GM21619 (cell line): ENCODE results near the gene KIF5A.

Experiments
- ATAC-seq: cut with Tn5 transposase; IDR thresholded peaks from one replicate; pipeline ENCODE4 v1.9.1; 2021; ENCODE audit not compliant: unreplicated experiment

The KIF5A gene

DNA sequence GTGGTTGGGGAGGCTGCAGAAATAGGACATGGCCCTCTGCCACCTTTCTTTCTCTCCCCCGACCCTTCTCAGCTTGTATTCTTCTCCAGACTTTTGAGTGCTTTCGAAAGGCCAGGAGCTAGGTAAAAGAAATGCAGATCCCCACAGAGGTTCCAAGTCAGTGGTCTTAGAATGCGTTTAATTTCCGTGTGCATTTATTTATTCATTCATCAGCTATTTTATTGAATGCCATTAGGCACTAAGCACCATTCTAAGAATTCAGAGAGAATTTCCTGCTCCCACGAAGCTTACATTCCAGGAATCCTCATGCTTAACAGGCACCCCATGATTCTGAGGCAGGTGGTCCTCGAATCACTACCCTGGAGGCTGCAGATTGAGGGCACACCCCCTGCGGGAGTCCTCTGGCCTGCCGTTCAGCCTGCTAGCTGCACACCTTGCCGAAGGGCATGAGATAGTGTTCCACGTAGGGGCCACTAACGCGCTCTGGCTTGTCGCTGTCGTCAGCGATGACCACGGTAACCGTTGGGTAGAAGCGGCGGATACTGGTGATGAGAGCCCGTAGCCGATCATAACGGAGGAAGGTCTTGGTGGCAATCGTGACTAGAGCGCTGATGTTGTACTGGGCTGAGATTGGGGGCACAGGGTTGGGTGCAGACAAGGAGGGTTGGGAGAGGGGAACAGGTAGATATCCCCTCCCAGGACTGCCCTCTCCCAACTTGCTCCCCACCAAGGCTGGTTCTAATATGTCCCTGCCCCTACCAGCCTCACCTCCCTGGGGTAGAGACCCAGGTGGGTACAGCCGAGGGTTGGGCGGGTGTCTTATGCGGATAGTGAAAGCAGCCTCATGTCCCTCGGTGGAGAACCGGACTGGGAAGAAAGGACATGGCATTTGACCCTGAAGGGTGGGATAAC, 78.7 kb downstream of the KIF5A start:
- no peak for ATAC-seq

DNA sequence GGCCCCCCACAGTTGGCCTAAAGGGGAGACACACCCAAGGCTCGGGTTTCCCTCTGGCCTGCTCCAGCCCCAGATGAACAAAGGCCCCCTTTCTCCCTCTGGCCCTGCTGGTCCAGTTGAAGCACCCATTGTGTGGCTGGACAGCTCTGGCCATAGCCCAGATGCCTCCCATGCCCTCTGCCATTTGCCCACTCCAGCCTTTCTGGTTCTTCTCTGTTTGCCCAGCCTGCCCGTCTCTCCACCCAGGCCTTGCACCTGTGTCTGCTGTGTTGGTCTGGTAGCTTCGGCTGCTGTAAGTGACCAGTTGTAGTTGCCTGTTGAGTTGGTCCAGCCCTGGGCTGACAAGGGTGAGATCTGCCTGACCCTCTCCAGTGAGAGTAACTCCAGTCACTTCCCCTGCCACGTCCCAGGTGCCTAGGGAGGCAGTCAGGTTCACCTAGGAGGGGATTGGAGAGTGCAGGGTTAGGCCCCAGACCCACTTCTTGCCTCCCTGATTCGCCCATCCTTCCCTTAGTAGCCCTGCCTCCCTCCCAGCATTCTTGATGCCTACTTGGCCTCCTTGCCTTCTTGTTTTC, 80.1 kb downstream of the KIF5A start:
- ATAC-seq, result no peak

DNA sequence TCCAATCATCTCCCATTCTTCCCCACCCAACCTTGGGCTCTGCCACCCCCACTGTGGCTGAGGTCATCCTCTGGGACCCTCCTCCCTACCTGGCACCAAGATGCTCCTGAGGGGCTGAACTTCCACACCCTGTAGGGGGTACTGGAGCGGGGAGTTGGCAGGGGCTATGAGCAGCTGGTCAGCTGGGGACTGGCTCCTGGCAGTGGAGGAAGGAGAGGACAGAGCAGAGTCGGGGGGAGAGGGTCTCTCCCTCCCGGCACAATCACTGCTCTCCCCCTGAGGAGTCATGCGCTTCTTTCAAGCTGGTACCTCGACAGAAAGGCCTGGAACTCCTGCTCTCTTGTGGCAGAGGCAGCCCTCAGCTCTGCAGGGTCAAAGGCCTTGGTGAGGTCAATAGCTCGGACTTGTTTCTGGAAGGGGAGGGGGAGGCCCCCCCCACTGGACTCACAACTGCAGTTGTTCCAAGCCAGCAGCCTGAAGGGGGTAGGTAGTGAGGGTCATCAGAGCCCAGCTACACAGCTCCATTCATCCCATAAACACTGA, 81.1 kb downstream of the KIF5A start:
- no peak for ATAC-seq

DNA sequence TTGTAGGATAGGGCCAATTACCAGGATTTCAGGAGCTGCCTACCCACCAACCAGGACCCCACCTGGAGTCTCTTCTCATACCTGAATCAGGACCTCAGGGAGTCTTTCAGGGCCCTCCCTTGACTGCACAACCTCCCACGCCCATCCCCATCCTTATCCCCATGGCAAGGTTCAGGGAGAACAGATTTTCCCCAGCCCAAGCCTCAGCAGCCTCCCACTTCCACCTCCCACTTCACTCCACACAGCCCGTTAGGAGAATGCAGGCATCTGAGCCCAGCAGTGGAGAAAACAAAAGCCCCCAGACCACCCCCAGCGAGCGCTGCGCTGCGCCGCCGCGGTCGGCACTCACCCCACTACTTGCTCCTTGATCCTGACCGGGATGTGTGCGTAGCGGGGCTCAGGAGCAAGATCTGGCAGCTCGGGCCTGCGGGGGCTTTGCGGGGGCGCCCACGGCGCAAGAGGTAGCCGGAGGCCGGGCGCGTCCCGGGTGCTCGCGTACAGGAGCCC, 81.8 kb downstream of the KIF5A start:
- ATAC-seq, result no peak

DNA sequence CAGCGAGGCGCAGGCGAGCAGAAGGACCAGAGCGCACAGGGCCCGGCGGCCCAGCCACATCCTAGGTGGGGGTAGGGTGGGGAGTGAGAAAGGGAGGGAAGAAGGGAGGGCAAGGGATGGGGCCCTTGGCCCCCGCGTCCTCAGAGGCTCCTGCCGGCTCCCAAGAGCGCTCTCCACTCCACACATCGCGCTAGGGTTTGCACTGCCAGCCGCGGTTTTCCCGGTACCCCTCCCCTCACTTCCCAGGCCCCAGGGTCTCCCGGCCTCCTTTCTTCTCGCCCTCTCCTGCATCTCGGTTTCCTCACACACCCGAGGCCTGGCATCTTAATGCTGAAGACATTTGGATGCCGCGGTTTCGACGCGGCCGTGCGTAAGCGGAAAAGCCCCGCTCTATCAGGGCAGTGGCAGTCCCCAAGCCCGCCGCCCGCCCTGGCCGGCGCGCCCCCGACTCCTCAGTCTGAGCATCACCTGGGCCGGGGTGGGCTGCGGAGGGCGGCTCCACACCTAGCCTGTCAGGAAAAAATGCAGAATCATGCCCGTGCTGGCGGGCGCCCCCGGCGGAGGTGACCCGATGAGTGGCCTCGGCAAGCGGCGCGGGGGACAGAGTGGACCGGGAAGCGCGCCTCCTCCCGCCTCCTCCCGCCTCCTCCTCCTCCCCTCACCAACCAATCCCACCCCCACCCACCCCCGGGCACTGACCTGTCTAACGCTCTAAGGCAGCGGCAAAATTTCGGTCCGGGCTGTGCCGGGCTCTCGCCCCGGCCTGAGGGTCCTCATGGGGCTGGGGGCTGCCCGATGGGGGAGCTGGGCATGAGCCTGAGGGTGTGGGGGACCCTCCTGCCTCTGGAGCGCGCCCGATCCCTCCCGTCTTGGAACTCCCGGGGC, 82.5 kb downstream of the KIF5A start:
- ATAC-seq, result no peak

DNA sequence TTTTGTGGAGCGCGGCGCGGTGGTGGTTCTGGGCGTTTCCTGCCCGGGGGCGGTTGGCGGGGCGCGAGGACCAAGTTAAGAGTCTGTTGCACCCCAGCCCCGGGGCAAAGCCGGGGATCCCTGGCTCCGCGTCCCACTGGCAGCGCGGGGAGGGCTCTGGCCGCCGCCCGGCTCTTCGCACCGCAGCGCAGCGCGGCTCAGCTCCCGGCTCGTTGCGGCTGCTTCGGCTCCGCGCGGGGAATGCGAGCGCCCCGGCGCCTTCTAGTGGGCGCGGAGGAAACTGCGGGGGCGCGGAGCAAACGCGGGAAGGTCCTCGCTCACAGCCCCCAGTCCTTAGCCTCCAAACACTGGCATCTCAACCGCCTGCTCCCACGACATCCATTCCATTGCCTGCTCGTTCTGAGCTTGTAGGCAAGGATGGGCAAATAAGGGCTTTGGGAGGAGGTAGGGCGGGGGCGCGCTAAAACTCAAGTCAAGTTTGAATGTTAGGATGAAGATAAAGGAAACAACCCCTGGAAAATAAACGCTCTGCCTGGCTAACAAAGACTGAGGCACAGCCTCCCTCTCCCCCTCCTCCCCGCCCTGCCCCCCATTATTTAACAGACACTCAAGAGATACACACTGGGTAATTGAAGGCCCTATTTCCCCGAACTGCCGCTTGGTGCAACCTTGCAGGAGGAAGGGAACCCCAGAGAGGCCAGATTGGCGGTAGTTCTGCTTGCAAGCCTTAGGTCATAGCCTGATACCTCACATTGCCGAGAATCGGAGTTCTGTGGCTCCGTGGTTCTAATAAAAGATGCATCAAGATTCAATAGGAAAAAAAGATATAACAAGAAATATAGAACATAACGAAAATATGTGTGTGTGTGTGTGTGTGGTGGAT, 83.4 kb downstream of the KIF5A start, which contains the start of gene B4GALNT1:
TSS of gene B4GALNT1 (minus strand) at position 244 of the 883 bp plus-strand sequence. CDS start 1,069 bp downstream, outside the sequence.
- ATAC-seq, result peak; percentile 82
